ENCODE measurements around the gene SEMA7A.
A peak's percentile ranks its signal among the peaks of the same experiment; 100 is the strongest.

GRCh38 chr15:74375303-74375693 is 58.5 kb downstream of the SEMA7A start:
- TF ChIP-seq CTCF (IDR thresholded peaks at IDR 0.05; ENCODE audit: insufficient read depth, low read length, poor library complexity, severe bottlenecking) (peak; percentile 87), EZH2phosphoT487 (conservative IDR thresholded peaks at IDR 0.05; ENCODE audit: low read length) (no peak)
